GM20000 (cell line): ENCODE results near the gene ZNF664.

Experiments
- DNase-seq: peaks from one replicate; pipeline ENCODE4 v3.0.0; 2012; ENCODE audit warnings: low spot score
- CTCF ChIP-seq: IDR thresholded peaks from 2 replicates; pipeline ENCODE4 v1.5.1; 2012; ENCODE audit warnings: mild to moderate bottlenecking, control low read depth; ENCODE audit errors: extremely low read depth, missing control alignments

Gene ZNF664

GRCh38 chr12:124018539-124018938, 45.5 kb downstream of the ZNF664 start:
- DNase-seq, result no peak
- no peak for TF ChIP-seq CTCF

GRCh38 chr12:124019115-124019514, 46.1 kb downstream of the ZNF664 start:
- no peak for TF ChIP-seq CTCF
- no peak for DNase-seq

DNA sequence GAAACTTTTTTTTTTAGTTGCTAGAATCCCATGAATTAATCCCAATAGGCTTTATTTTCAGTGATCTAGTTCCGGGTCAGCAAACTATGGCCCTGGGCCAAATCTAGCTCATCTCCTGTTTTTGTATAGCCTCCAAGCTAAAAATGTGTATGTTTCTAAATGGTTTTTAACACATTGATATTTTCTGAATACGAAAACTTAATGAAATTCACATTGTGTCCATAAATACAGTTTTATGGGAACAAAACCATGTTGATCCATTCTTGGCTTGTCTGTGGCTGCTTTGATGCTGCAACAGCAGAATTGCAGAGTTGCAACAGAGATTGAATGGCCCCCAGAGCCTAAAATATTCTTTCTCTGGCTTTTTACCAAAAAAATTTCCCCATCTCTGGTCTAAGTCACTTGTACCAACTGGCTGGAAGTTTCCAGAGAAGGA, 47.5 kb downstream of the ZNF664 start:
- no peak for DNase-seq

GRCh38 chr12:124021007-124021406, 48.0 kb downstream of the ZNF664 start:
- no peak for TF ChIP-seq CTCF
- no peak for DNase-seq

More for the DNA sequence above, 47.5 kb downstream of the ZNF664 start:
- TF ChIP-seq CTCF, result no peak

DNA sequence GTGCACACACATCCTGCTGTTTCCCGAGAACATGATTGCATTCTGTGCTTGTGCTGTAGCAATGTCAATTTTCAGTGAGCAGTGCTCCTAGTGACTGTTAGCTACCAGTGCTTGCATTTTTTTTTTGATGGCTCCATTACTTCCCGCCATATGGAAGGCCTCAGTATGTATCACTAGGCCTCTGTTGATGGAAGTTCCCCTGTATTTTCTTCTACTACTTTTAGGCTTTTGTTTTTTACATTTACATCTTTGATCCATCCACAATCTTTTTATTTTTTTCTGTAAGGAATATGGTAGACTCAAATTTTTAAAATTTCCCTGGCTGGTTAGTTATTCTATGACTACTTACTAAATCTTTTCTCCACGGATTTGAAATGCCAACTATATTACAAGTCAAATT, 49.1 kb downstream of the ZNF664 start:
- TF ChIP-seq CTCF, result no peak

GRCh38 chr12:124024263-124024678, 51.3 kb downstream of the ZNF664 start:
- no peak for TF ChIP-seq CTCF
- no peak for DNase-seq

More for the DNA sequence above, 49.1 kb downstream of the ZNF664 start:
- no peak for DNase-seq

DNA sequence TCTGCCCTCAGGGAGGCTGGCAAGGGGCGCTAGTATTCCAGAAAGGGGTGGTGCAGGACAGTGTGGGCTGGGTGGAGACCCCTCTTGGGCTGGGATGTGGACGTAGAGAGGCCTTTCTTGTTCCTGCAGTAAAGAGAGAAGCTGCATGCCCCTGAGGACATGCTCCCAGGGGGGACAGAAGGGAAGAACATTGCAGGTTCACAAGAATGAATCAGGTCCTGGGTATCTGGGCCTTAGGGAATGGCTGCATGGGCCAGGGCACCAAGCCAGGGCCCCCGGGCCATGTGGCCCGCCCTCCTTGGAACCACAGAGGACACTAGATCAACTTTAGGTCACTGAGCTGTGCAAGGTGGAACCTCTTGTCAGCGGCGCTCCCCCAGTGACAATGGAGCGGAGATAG, 51.8 kb downstream of the ZNF664 start:
- no peak for TF ChIP-seq CTCF
- no peak for DNase-seq
